IPS-20b (cell line): ENCODE data around the gene GSK3B.
"Not testable (repeated sequence)": the region's sequence is repeated elsewhere in the genome, so short reads cannot be mapped to it uniquely, and the experiment has no call there.

Experiments
- H3K27ac ChIP-seq: one replicate; pipeline ENCODE4 v1.5.1; 2013; ENCODE audit warnings: low read length
- H3K27me3 ChIP-seq: 2 replicates; pipeline ENCODE4 v1.6.1; 2013; ENCODE audit warnings: mild to moderate bottlenecking, low read length, inconsistent platforms; ENCODE audit not compliant: insufficient read depth
- H3K36me3 ChIP-seq: 2 replicates; pipeline ENCODE4 v1.6.1; 2013; ENCODE audit warnings: low read depth, mild to moderate bottlenecking, inconsistent platforms, low read length, moderate library complexity; ENCODE audit not compliant: insufficient read depth
- H3K4me1 ChIP-seq: 2 replicates; pipeline ENCODE4 v1.6.1; 2013; ENCODE audit warnings: mild to moderate bottlenecking, control low read depth, inconsistent platforms, low read length, moderate library complexity; ENCODE audit not compliant: insufficient read depth
- H3K4me3 ChIP-seq: 2 replicates; pipeline ENCODE4 v1.5.1; 2013; ENCODE audit warnings: mild to moderate bottlenecking, low read length, inconsistent platforms
- H3K9ac ChIP-seq: 2 replicates; pipeline ENCODE4 v1.6.1; 2013; ENCODE audit warnings: low read depth, mild to moderate bottlenecking, inconsistent platforms, low read length, moderate library complexity
- H3K9me3 ChIP-seq: 2 replicates; pipeline ENCODE4 v1.6.1; 2013; ENCODE audit warnings: mild to moderate bottlenecking, low read depth, low read length, inconsistent platforms; ENCODE audit not compliant: insufficient read depth

Gene GSK3B

GRCh38 chr3:120028271-120029047 is 65.8 kb downstream of the GSK3B start:
- Histone ChIP-seq H3K9me3 (no peaks in the 10 kb centered on the region), H3K4me3 (no peak overlapping the region), H3K27ac (no peak overlapping the region), H3K4me1 (no peaks in the 10 kb centered on the region), H3K9ac (no peak overlapping the region), H3K36me3 (no peaks in the 10 kb centered on the region), H3K27me3 (no peaks in the 10 kb centered on the region)

DNA sequence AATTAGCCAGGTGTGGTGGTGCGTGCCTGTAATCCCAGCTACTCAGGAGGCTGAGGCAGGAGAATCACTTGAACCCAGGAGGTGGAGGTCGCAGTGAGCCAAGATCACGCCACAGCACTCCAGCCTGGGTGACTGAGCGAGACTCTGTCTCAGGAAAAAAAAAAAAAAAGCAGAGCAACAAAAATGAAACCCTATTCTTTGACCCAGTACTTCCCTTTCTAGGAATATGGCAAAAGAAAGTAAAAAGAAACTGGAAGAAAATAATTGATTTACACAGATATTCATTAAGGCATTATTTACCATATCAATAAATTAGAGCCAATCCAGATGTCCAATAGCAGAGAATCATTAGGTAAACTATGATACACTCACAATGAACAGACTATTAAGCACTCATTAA is 67.0 kb downstream of the GSK3B start:
- Histone ChIP-seq H3K36me3 (no peaks in the 10 kb centered on the region), H3K9me3 (no peaks in the 10 kb centered on the region), H3K27me3 (no peaks in the 10 kb centered on the region), H3K4me1 (no peaks in the 10 kb centered on the region; the same call in 1 of the 2 replicates), H3K4me3 (no peak overlapping the region), H3K9ac (no peak overlapping the region), H3K27ac (no peak overlapping the region)

GRCh38 chr3:120025520-120025919 is 68.7 kb downstream of the GSK3B start:
- no peak overlapping the region for H3K4me3 ChIP-seq
- no peaks in the 10 kb centered on the region for H3K27me3 ChIP-seq
- H3K4me1 ChIP-seq, result no peaks in the 10 kb centered on the region; the same call in 1 of the 2 replicates
- no peaks in the 10 kb centered on the region for H3K9me3 ChIP-seq
- H3K27ac ChIP-seq, result no peak overlapping the region
- H3K36me3 ChIP-seq, result no peaks in the 10 kb centered on the region
- H3K9ac ChIP-seq, result no peak overlapping the region

- no peak overlapping the region for H3K4me3 ChIP-seq
- H3K4me1 ChIP-seq, result no peaks in the 10 kb centered on the region; the same call in 1 of the 2 replicates
- H3K36me3 ChIP-seq, result no peaks in the 10 kb centered on the region
- no peak overlapping the region for H3K27ac ChIP-seq
- H3K9ac ChIP-seq, result no peak overlapping the region
- no peaks in the 10 kb centered on the region for H3K9me3 ChIP-seq
- H3K27me3 ChIP-seq, result no peaks in the 10 kb centered on the region
Measured at GRCh38 chr3:120024103-120024502, 70.1 kb downstream of the GSK3B start.

GRCh38 chr3:120022729-120023128 is 71.5 kb downstream of the GSK3B start:
- H3K4me1 ChIP-seq, result no peaks in the 10 kb centered on the region; the same call in 1 of the 2 replicates
- H3K27ac ChIP-seq, result no peak overlapping the region
- no peak overlapping the region for H3K4me3 ChIP-seq
- H3K9me3 ChIP-seq, result no peaks in the 10 kb centered on the region
- H3K9ac ChIP-seq, result no peak overlapping the region
- H3K27me3 ChIP-seq, result no peaks in the 10 kb centered on the region
- H3K36me3 ChIP-seq, result no peaks in the 10 kb centered on the region

DNA sequence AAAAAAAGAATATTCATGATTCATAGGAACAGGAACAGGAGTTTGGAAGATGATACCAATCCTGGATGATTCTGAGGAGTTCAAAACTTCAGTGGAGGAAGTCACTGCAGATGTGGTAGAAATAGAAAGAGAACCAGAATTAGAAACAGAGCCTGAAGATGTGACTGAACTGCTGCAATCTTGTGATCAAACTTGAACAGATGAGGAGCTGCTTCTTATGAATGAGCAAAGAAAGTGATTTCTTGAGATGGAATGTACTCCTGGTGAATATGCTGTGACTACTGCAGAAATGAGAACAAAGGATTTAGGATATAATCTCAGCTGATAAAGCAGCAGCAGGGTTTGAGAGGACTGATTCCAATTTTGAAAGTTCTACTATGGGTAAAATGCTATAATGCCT is 72.7 kb downstream of the GSK3B start:
- Histone ChIP-seq H3K9ac (no peak overlapping the region), H3K36me3 (no peaks in the 10 kb centered on the region), H3K4me1 (no peaks in the 10 kb centered on the region; the same call in 1 of the 2 replicates), H3K4me3 (no peak overlapping the region), H3K27me3 (no peaks in the 10 kb centered on the region), H3K9me3 (no peaks in the 10 kb centered on the region), H3K27ac (no peak overlapping the region)

DNA sequence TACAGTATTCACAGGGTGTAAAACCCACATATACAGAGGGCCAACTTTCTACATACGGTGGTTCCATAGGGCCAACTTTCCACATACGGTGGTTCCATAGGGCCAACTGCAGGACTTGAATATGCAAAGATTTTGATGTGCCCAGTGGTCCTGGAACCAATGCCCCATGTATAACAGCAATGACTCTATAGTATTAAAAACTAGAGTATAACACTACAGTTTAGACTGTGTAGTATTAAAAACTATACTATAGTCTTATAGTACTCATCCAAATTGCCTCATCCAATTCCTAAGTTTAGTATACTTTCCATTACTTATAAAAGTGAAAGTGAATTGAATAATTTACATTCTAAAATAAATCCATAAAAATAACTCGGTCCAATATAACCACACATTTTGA is 75.9 kb downstream of the GSK3B start:
- no peaks in the 10 kb centered on the region for H3K9me3 ChIP-seq
- H3K36me3 ChIP-seq, result no peaks in the 10 kb centered on the region
- no peak overlapping the region for H3K9ac ChIP-seq
- H3K4me3 ChIP-seq, result no peak overlapping the region
- no peaks in the 10 kb centered on the region; the same call in 1 of the 2 replicates for H3K4me1 ChIP-seq
- no peak overlapping the region for H3K27ac ChIP-seq
- H3K27me3 ChIP-seq, result no peaks in the 10 kb centered on the region

DNA sequence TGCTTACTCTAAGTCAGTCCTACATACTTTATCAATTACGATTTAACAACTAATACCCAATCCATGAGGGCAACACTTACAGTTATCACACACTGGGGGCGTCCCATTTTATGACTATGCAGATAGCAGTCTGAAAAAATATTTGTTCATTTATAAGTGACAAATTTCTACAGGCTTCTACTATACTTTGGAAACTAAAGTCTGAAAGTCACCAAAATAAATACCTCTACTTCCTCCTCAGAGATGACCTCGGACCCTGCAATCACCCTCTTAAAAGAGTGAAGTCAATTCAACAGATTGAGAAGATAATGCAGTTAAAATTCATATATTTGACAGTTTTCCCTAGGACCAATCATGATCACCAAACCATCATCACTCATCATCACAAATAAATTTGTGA is 76.6 kb downstream of the GSK3B start:
- Histone ChIP-seq H3K9ac (no peak overlapping the region), H3K27ac (no peak overlapping the region), H3K9me3 (no peaks in the 10 kb centered on the region), H3K4me3 (no peak overlapping the region), H3K36me3 (no peaks in the 10 kb centered on the region), H3K4me1 (no peaks in the 10 kb centered on the region; the same call in 1 of the 2 replicates), H3K27me3 (no peaks in the 10 kb centered on the region)

- Histone ChIP-seq H3K4me3 (no peak overlapping the region), H3K27ac (no peak overlapping the region), H3K27me3 (no peaks in the 10 kb centered on the region), H3K36me3 (no peaks in the 10 kb centered on the region), H3K9ac (no peak overlapping the region), H3K4me1 (no peaks in the 10 kb centered on the region), H3K9me3 (no peaks in the 10 kb centered on the region)
Measured at GRCh38 chr3:120013481-120013880, 80.8 kb downstream of the GSK3B start.

DNA sequence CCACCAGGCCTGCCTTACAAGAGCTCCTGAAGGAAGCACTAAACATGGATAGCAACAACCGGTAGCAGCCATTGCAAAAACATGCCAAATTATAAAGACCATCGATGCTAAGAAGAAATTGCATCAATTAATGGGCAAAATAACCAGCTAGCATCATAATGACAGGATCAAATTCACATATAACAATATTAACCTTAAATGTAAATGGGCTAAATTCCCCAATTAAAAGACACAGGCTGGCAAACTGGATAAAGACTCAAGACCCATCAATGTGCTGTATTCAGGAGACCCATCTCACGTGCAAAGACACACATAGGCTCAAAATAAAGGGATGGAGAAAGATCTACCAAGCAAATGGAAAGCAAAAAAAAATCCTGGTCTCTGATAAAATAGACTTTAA is 88.5 kb downstream of the GSK3B start:
- not testable (repeated sequence) for H3K27ac ChIP-seq, H3K36me3 ChIP-seq, H3K9ac ChIP-seq, H3K4me3 ChIP-seq, H3K4me1 ChIP-seq, H3K27me3 ChIP-seq, H3K9me3 ChIP-seq

- H3K4me1 ChIP-seq, H3K9me3 ChIP-seq, H3K27ac ChIP-seq, H3K36me3 ChIP-seq, H3K27me3 ChIP-seq, H3K9ac ChIP-seq: not testable (repeated sequence)
- peak overlapping the region; percentile 56 for H3K4me3 ChIP-seq
Measured at GRCh38 chr3:120004008-120004498, 90.2 kb downstream of the GSK3B start.

- no peaks in the 10 kb centered on the region for H3K9me3 ChIP-seq
- H3K27ac ChIP-seq, result no peak overlapping the region
- H3K4me1 ChIP-seq, result no peaks in the 10 kb centered on the region
- no peaks in the 10 kb centered on the region for H3K27me3 ChIP-seq
- peaks cover 11% of the 10 kb centered on the region for H3K36me3 ChIP-seq
- no peak overlapping the region for H3K9ac ChIP-seq
- H3K4me3 ChIP-seq, result no peak overlapping the region
Measured at GRCh38 chr3:119998166-119998565, 96.1 kb downstream of the GSK3B start.
